Neural crest cell (in vitro differentiated cells): Measurements from ENCODE around the gene QPCT. TPM values are rescaled to one million over a fixed set of nuclear protein-coding genes. Genes with fewer than 3 reads are reported as not detected.

Experiments used
- DNase-seq: peaks from one replicate; pipeline ENCODE4 v3.0.0; 2021; ENCODE audit warnings: low read depth, mixed read lengths, low spot score
- H3K27ac Mint-ChIP-seq: one replicate; pipeline ENCODE4 v1.8.0; 2021; ENCODE audit warnings: mild to moderate bottlenecking, mixed read lengths; ENCODE audit not compliant: unreplicated experiment
- H3K27me3 Mint-ChIP-seq: 2 replicates; pipeline ENCODE4 v1.8.0; 2021; ENCODE audit warnings: low read depth, mild to moderate bottlenecking, mixed read lengths
- H3K36me3 Mint-ChIP-seq: 2 replicates; pipeline ENCODE4 v1.8.0; 2021; ENCODE audit warnings: low read depth, mild to moderate bottlenecking, mixed read lengths
- H3K4me1 Mint-ChIP-seq: 2 replicates; pipeline ENCODE4 v1.8.0; 2021; ENCODE audit warnings: mixed read lengths
- H3K4me3 Mint-ChIP-seq: one replicate; pipeline ENCODE4 v1.8.0; 2021; ENCODE audit warnings: mild to moderate bottlenecking, mixed read lengths
- H3K9me3 Mint-ChIP-seq: 2 replicates; pipeline ENCODE4 v1.8.0; 2021; ENCODE audit warnings: mixed read lengths
- total RNA-seq: library from RNA; stranded (reverse); gene quantifications from 2 replicates; pipeline ENCODE4 v1.2.1, GENCODE V29; 2021
- TF ChIP-seq, protein P1 (sequence below): fragments of 200-600 bp; sonication (generic); conservative IDR thresholded peaks from 2 replicates; pipeline ENCODE4 v1.5.0; 2021; ENCODE audit warnings: antibody characterized with exemption, mild to moderate bottlenecking

The QPCT gene
- total RNA-seq, 1 donor from 2014 or later = not detected

DNA sequence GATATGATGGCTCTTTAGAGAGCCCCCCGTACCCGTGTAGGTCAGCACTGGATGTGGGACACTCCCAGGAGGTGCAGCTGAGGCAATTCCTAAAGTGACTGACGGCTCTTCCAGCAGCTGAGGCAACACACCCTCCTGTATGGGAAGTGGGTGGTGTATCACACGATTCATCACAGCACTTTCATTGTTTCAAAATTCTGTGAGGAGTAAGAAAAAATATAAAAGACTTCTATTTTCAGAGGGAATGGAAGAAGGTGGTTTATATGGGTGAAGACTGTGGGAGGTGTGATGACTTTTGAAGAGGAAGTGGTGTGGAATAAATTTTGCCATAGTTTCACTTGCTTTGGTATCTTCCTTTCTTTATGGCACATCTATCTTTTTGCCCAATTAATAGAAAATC is 22.3 kb downstream of the QPCT start:
- DNase-seq = no peak
- Mint-ChIP-seq H3K27ac (no peak overlapping the region), H3K4me3 (no peak overlapping the region), H3K4me1 (no peaks in the 10 kb centered on the region), H3K27me3 (no peaks in the 10 kb centered on the region), H3K36me3 (no peaks in the 10 kb centered on the region), H3K9me3 (no peaks in the 10 kb centered on the region)
- TF ChIP-seq, protein P1, sequence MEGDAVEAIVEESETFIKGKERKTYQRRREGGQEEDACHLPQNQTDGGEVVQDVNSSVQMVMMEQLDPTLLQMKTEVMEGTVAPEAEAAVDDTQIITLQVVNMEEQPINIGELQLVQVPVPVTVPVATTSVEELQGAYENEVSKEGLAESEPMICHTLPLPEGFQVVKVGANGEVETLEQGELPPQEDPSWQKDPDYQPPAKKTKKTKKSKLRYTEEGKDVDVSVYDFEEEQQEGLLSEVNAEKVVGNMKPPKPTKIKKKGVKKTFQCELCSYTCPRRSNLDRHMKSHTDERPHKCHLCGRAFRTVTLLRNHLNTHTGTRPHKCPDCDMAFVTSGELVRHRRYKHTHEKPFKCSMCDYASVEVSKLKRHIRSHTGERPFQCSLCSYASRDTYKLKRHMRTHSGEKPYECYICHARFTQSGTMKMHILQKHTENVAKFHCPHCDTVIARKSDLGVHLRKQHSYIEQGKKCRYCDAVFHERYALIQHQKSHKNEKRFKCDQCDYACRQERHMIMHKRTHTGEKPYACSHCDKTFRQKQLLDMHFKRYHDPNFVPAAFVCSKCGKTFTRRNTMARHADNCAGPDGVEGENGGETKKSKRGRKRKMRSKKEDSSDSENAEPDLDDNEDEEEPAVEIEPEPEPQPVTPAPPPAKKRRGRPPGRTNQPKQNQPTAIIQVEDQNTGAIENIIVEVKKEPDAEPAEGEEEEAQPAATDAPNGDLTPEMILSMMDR = no peak

DNA sequence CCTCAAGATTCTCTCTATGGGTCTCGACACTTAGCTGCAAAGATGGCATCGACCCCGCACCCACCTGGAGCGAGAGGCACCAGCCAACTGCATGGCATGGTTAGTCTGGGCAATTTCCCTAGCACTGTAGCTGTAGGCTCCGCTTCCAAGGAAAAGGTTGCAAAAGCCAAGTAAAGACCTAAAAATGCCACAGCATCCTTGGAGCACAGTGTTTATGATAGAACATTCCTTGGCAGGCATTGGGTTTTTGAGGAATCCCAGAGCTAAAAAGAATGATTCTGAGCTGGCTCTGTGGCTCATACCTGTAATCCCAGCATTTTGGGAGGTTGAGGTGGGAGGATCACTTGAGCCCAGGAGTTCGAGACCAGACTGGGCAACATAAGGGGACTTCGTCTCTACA is 22.9 kb downstream of the QPCT start:
- TF ChIP-seq, protein P1 = no peak
- DNase-seq = no peak
- Mint-ChIP-seq H3K4me1 (no peaks in the 10 kb centered on the region), H3K27ac (no peak overlapping the region), H3K36me3 (no peaks in the 10 kb centered on the region), H3K4me3 (no peak overlapping the region), H3K9me3 (no peaks in the 10 kb centered on the region), H3K27me3 (no peaks in the 10 kb centered on the region)

DNA sequence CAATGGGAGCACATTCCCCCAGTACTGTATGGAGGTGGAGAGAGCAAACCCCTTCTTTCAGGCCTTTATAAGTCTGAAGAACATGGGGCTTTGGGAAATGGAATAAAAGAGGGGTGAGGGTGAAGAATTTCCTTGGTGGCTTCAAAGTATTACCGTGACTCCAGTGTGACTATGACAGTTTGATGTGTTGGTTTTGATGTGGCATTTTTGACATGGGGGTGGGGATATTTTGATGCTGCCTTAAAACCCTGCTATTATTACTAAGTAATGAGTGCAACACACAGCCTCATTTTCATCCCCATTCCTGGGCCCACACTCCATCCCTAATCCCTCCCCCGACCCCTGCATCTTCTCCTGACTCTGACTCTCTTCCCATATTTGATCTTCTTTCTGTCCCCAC is 23.6 kb downstream of the QPCT start:
- DNase-seq = no peak
- TF ChIP-seq, protein P1 = no peak
- no peaks in the 10 kb centered on the region for H3K27me3 Mint-ChIP-seq
- no peaks in the 10 kb centered on the region for H3K9me3 Mint-ChIP-seq
- H3K4me1 Mint-ChIP-seq = no peaks in the 10 kb centered on the region
- no peak overlapping the region for H3K27ac Mint-ChIP-seq
- no peaks in the 10 kb centered on the region for H3K36me3 Mint-ChIP-seq
- H3K4me3 Mint-ChIP-seq = no peak overlapping the region

DNA sequence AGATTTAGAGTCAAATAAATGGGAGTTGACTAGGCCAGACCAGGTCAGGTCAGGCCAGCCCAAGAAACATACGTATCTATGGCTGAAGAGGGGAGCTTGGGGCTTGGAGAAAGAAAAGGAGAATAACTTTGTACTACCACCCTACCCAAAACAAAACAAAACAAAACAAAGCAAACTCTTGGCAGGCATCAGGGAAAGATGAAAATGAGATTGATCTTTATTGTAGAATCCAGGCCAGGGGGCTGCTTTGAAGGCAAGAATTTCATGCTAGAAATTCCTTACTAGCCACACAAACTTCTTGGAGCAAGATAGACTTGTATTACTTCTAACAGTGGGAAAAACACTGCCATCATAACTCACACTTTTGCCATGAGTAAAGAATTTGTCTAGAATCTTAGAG is 26.2 kb downstream of the QPCT start:
- no peak overlapping the region for H3K27ac Mint-ChIP-seq
- H3K27me3 Mint-ChIP-seq = no peaks in the 10 kb centered on the region
- TF ChIP-seq, protein P1 = no peak
- H3K4me1 Mint-ChIP-seq = peaks cover 1% of the 10 kb centered on the region
- H3K4me3 Mint-ChIP-seq = no peak overlapping the region
- H3K36me3 Mint-ChIP-seq = no peaks in the 10 kb centered on the region
- H3K9me3 Mint-ChIP-seq = no peaks in the 10 kb centered on the region
- DNase-seq = no peak

DNA sequence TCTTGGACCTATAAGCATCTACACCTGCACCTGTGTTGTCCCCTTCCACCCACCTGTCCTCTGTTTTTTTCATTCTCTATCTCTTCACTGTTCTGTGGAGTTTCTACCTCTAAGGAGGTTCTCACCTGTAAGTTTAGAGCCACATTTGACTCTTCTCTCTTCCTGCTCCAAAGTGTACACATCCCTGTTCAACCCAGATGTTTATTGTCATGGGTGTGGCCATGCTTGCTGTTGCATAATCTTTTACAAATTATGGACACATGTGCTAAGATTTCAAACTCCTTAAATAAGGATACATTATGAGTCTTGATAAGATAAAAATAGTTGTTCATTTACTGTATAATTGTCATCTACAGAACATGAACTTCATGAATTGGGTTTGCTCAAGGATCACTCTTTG is 27.6 kb downstream of the QPCT start:
- peaks cover 13% of the 10 kb centered on the region for H3K4me1 Mint-ChIP-seq
- H3K36me3 Mint-ChIP-seq = no peaks in the 10 kb centered on the region
- no peak overlapping the region for H3K27ac Mint-ChIP-seq
- no peaks in the 10 kb centered on the region for H3K27me3 Mint-ChIP-seq
- TF ChIP-seq, protein P1 = no peak
- no peak overlapping the region for H3K4me3 Mint-ChIP-seq
- no peak for DNase-seq
- no peaks in the 10 kb centered on the region for H3K9me3 Mint-ChIP-seq
